HEK293 (cell line): ENCODE results near the gene CALHM2.

Experiments used
- CTCF ChIA-PET: fragments of 350-600 bp; formaldehyde crosslinking; extraction: SDS; loops from one replicate; lab custom pipeline; 2021; ENCODE audit warnings: antibody characterized with exemption; lab: Yijun Ruan, JAX
- POLR2A ChIA-PET: fragments of 300-600 bp; formaldehyde crosslinking; extraction: SDS; loops from one replicate; lab custom pipeline; 2020; ENCODE audit warnings: antibody characterized with exemption, inconsistent platforms; lab: Yijun Ruan, JAX
- H3K27ac ChIP-seq: fragments of 200-500 bp; sonication (Bioruptor generic); 2 replicates; pipeline ENCODE4 v1.5.1; 2014; ENCODE audit warnings: low read depth, low read length, control low read depth, inconsistent platforms; ENCODE audit errors: extremely low read depth
- H3K36me3 ChIP-seq, 2 experiments: fragments of 200-500 bp in 1 of 2; sonication (Bioruptor generic) in 1 of 2; 1 replicate in 1 of 2; 2 replicates in 1 of 2; pipeline ENCODE4 v1.5.1; 2014 to 2017; ENCODE audit warnings: inconsistent platforms in 2 of 2, low read length in 2 of 2; ENCODE audit not compliant: control insufficient read depth in 2 of 2, insufficient read depth in 1 of 2
- H3K4me1 ChIP-seq: fragments of 200-500 bp; sonication (Bioruptor generic); 2 replicates; pipeline ENCODE4 v1.5.1; 2014; ENCODE audit warnings: mild to moderate bottlenecking, low read length, inconsistent platforms; ENCODE audit not compliant: control insufficient read depth, insufficient read depth
- H3K4me3 ChIP-seq: 2 replicates; pipeline ENCODE4 v1.5.1; 2011; ENCODE audit warnings: low read depth, mild to moderate bottlenecking, control low read depth, low read length, moderate library complexity
- H3K9me3 ChIP-seq: fragments of 200-500 bp; sonication (Bioruptor generic); 2 replicates; pipeline ENCODE4 v1.5.1; 2014; ENCODE audit warnings: low read depth, low read length, inconsistent platforms; ENCODE audit not compliant: control insufficient read depth, insufficient read depth
- KLF8 ChIP-seq: fragments of 450-650 bp; formaldehyde crosslinking; IDR thresholded peaks from 2 replicates; pipeline ENCODE4 v1.5.1; 2016; ENCODE audit warnings: missing biosample characterization, missing genetic modification characterization
- KLF9 ChIP-seq: fragments of 450-650 bp; formaldehyde crosslinking; IDR thresholded peaks from 2 replicates; pipeline ENCODE4 v1.5.1; 2016; ENCODE audit warnings: missing biosample characterization, missing genetic modification characterization, low read depth
- OSR2 ChIP-seq: fragments of 450-650 bp; formaldehyde crosslinking; IDR thresholded peaks from 2 replicates; pipeline ENCODE4 v1.5.1; 2016; ENCODE audit warnings: missing biosample characterization, missing genetic modification characterization
- SCRT1 ChIP-seq: fragments of 450-650 bp; formaldehyde crosslinking; IDR thresholded peaks from 2 replicates; pipeline ENCODE4 v1.5.1; 2016; ENCODE audit warnings: missing biosample characterization, missing genetic modification characterization, borderline replicate concordance
- SP2 ChIP-seq: fragments of 450-650 bp; formaldehyde crosslinking; IDR thresholded peaks from 2 replicates; pipeline ENCODE4 v1.5.1; 2016; ENCODE audit warnings: missing biosample characterization, missing genetic modification characterization
- ZBTB17 ChIP-seq: fragments of 450-650 bp; formaldehyde crosslinking; IDR thresholded peaks from 2 replicates; pipeline ENCODE4 v1.5.1; 2016; ENCODE audit warnings: missing biosample characterization, missing genetic modification characterization
- ZBTB7A ChIP-seq: fragments of 450-650 bp; formaldehyde crosslinking; IDR thresholded peaks from 2 replicates; pipeline ENCODE4 v1.5.1; 2016; ENCODE audit warnings: low read depth, missing biosample characterization, missing genetic modification characterization
- ZNF114 ChIP-seq: fragments of 450-650 bp; formaldehyde crosslinking; IDR thresholded peaks from 2 replicates; pipeline ENCODE4 v1.5.0; 2017; ENCODE audit warnings: missing biosample characterization, missing genetic modification characterization
- ZNF2 ChIP-seq: fragments of 450-650 bp; formaldehyde crosslinking; IDR thresholded peaks from 2 replicates; pipeline ENCODE4 v1.5.1; 2016; ENCODE audit warnings: missing biosample characterization, missing genetic modification characterization
- ZNF266 ChIP-seq: fragments of 450-650 bp; formaldehyde crosslinking; IDR thresholded peaks from 2 replicates; pipeline ENCODE4 v1.5.1; 2016; ENCODE audit warnings: missing biosample characterization, missing genetic modification characterization, low read depth
- ZNF292 ChIP-seq: fragments of 450-650 bp; formaldehyde crosslinking; IDR thresholded peaks from 2 replicates; pipeline ENCODE4 v1.5.1; 2016; ENCODE audit warnings: low read depth, missing biosample characterization, missing genetic modification characterization, borderline replicate concordance
- ZNF404 ChIP-seq: fragments of 450-650 bp; formaldehyde crosslinking; IDR thresholded peaks from 2 replicates; pipeline ENCODE4 v1.5.1; 2017; ENCODE audit warnings: missing biosample characterization, missing genetic modification characterization
- ZNF518A ChIP-seq: fragments of 450-650 bp; formaldehyde crosslinking; conservative IDR thresholded peaks from 2 replicates; pipeline ENCODE4 v1.5.1; 2016; ENCODE audit warnings: low read depth, missing biosample characterization, missing genetic modification characterization
- ZNF585B ChIP-seq: fragments of 450-650 bp; formaldehyde crosslinking; IDR thresholded peaks from 2 replicates; pipeline ENCODE4 v1.5.1; 2016; ENCODE audit warnings: missing biosample characterization, missing genetic modification characterization
- ZNF600 ChIP-seq: fragments of 450-650 bp; formaldehyde crosslinking; IDR thresholded peaks from 2 replicates; pipeline ENCODE4 v1.5.1; 2016; ENCODE audit warnings: missing biosample characterization, missing genetic modification characterization
- ZNF610 ChIP-seq: fragments of 450-650 bp; formaldehyde crosslinking; IDR thresholded peaks from 2 replicates; pipeline ENCODE4 v1.5.1; 2016; ENCODE audit warnings: missing biosample characterization, missing genetic modification characterization, borderline replicate concordance
- ZNF624 ChIP-seq: fragments of 450-650 bp; formaldehyde crosslinking; IDR thresholded peaks from 2 replicates; pipeline ENCODE4 v1.5.1; 2017; ENCODE audit warnings: missing biosample characterization, missing genetic modification characterization
- ZNF629 ChIP-seq: fragments of 450-650 bp; formaldehyde crosslinking; IDR thresholded peaks from 2 replicates; pipeline ENCODE4 v1.5.1; 2017; ENCODE audit warnings: missing biosample characterization, missing genetic modification characterization
- ZNF791 ChIP-seq: fragments of 450-650 bp; formaldehyde crosslinking; IDR thresholded peaks from 2 replicates; pipeline ENCODE4 v1.5.1; 2016; ENCODE audit warnings: missing biosample characterization, missing genetic modification characterization
- ZNF792 ChIP-seq: fragments of 450-650 bp; formaldehyde crosslinking; IDR thresholded peaks from 2 replicates; pipeline ENCODE4 v1.5.1; 2016; ENCODE audit warnings: missing biosample characterization, missing genetic modification characterization
- ZSCAN30 ChIP-seq: fragments of 450-650 bp; IDR thresholded peaks from 2 replicates; pipeline ENCODE4 v1.5.1; 2018; ENCODE audit warnings: missing biosample characterization, mild to moderate bottlenecking, missing genetic modification characterization, moderate library complexity
- TF ChIP-seq, protein P1 (sequence below): fragments of 450-650 bp; formaldehyde crosslinking; IDR thresholded peaks from 2 replicates; pipeline ENCODE4 v1.5.1; 2016; ENCODE audit warnings: missing biosample characterization, missing genetic modification characterization

The CALHM2 gene

GRCh38 chr10:103450201-103450695 is 1.9 kb downstream of the CALHM2 start:
- CTCF ChIA-PET = interaction anchor here (0.7 kb wide), 1 partner anchor 31 kb away, joined by 4 read pairs; no protein-coding TSS in a partner anchor
- Histone ChIP-seq H3K4me3 (no peak overlapping the region), H3K9me3 (no peaks in the 10 kb centered on the region), H3K36me3 (peaks cover 5 to 49% of the 10 kb centered on the region in 2 experiments; a peak in 2 of 3 replicates), H3K4me1 (peaks cover 9% of the 10 kb centered on the region), H3K27ac (no peak overlapping the region)
- TF ChIP-seq ZNF624 (tag by site-specific recombination) = no peak
- TF ChIP-seq KLF8 = no peak
- TF ChIP-seq ZNF404 (tag by site-specific recombination) = no peak
- TF ChIP-seq ZNF2 (tag by site-specific recombination) = no peak
- TF ChIP-seq ZNF791 (tag by site-specific recombination) = no peak
- TF ChIP-seq, protein P1, sequence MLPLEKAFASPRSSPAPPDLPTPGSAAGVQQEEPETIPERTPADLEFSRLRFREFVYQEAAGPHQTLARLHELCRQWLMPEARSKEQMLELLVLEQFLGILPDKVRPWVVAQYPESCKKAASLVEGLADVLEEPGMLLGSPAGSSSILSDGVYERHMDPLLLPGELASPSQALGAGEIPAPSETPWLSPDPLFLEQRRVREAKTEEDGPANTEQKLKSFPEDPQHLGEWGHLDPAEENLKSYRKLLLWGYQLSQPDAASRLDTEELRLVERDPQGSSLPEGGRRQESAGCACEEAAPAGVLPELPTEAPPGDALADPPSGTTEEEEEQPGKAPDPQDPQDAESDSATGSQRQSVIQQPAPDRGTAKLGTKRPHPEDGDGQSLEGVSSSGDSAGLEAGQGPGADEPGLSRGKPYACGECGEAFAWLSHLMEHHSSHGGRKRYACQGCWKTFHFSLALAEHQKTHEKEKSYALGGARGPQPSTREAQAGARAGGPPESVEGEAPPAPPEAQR (tag by site-specific recombination) = no peak
- POLR2A ChIA-PET = no interaction called here

- TF ChIP-seq ZNF629 (tag by site-specific recombination) = no peak
- no peak for TF ChIP-seq ZBTB7A
- no peak for TF ChIP-seq ZNF518A (tag by site-specific recombination)
- no peak for TF ChIP-seq ZNF792 (tag by site-specific recombination)
- no peak for TF ChIP-seq SP2 (tag by site-specific recombination)
- TF ChIP-seq ZNF600 (tag by site-specific recombination) = no peak
- TF ChIP-seq ZNF266 (tag by site-specific recombination) = no peak
- TF ChIP-seq ZNF114 (tag by site-specific recombination) = no peak
- no peak for TF ChIP-seq ZBTB17 (tag by site-specific recombination)
- TF ChIP-seq ZNF585B (tag by site-specific recombination) = no peak
- TF ChIP-seq ZNF610 (tag by site-specific recombination) = no peak
- no peak for TF ChIP-seq OSR2 (tag by site-specific recombination)
- no peak for TF ChIP-seq ZNF292
- no peak for TF ChIP-seq KLF9 (tag by site-specific recombination)
- no peak for TF ChIP-seq ZSCAN30 (tag by site-specific recombination)
- TF ChIP-seq SCRT1 (tag by site-specific recombination) = no peak
- peaks cover 9% of the 10 kb centered on the region for H3K4me1 ChIP-seq
- ChIA-PET POLR2A (no interaction called here), CTCF (interaction anchor here (0.6 to 1.1 kb wide), 3 partner anchors 9 to 143 kb away, joined by 3 to 4 read pairs (median 3); partner anchors contain the start of gene CALHM1)
- peaks cover 9 to 57% of the 10 kb centered on the region in 2 experiments; a peak in 2 of 3 replicates for H3K36me3 ChIP-seq
- H3K27ac ChIP-seq = no peak overlapping the region
- no peak overlapping the region for H3K4me3 ChIP-seq
- H3K9me3 ChIP-seq = no peaks in the 10 kb centered on the region
Observed at GRCh38 chr10:103449208-103450144, 2.7 kb downstream of the CALHM2 start.
